HG02885 (cell line): ENCODE measurements around the gene LIN52.
"Not testable (repeated sequence)": the region's sequence is repeated elsewhere in the genome, so short reads cannot be mapped to it uniquely, and the experiment has no call there.

Experiments
- ATAC-seq: cut with Tn5 transposase; IDR thresholded peaks from one replicate; pipeline ENCODE4 v1.9.1; 2021; ENCODE audit warnings: mild to moderate bottlenecking; ENCODE audit not compliant: unreplicated experiment, poor library complexity

LIN52 gene

GRCh38 chr14:74089251-74090020 lies 4.7 kb downstream of the LIN52 start:
- no peak for ATAC-seq

GRCh38 chr14:74105381-74105780 lies 20.6 kb downstream of the LIN52 start:
- ATAC-seq: no peak

GRCh38 chr14:74109369-74109768 lies 24.6 kb downstream of the LIN52 start:
- ATAC-seq: no peak

- ATAC-seq: not testable (repeated sequence)
Observed at GRCh38 chr14:74111395-74112216, 26.9 kb downstream of the LIN52 start.

GRCh38 chr14:74125487-74125886 lies 40.7 kb downstream of the LIN52 start:
- not testable (repeated sequence) for ATAC-seq

- ATAC-seq: no peak
Observed at GRCh38 chr14:74126315-74127013, 41.7 kb downstream of the LIN52 start.

GRCh38 chr14:74127634-74128033 lies 42.9 kb downstream of the LIN52 start:
- no peak for ATAC-seq

GRCh38 chr14:74133833-74134481 lies 49.2 kb downstream of the LIN52 start:
- no peak for ATAC-seq

- ATAC-seq: no peak
Observed at GRCh38 chr14:74134484-74134883, 49.7 kb downstream of the LIN52 start.

GRCh38 chr14:74135426-74135825 lies 50.7 kb downstream of the LIN52 start:
- no peak for ATAC-seq

GRCh38 chr14:74140374-74140850 lies 55.7 kb downstream of the LIN52 start:
- ATAC-seq: no peak

GRCh38 chr14:74141703-74142102 lies 56.9 kb downstream of the LIN52 start:
- ATAC-seq: no peak

- no peak for ATAC-seq
Observed at GRCh38 chr14:74142523-74142922, 57.8 kb downstream of the LIN52 start.

- ATAC-seq: no peak
Observed at GRCh38 chr14:74144789-74145188, 60.0 kb downstream of the LIN52 start.

- no peak for ATAC-seq
Observed at GRCh38 chr14:74147571-74147970, 62.8 kb downstream of the LIN52 start.

- ATAC-seq: no peak
Observed at GRCh38 chr14:74148705-74149104, 63.9 kb downstream of the LIN52 start.

- ATAC-seq: no peak
Observed at GRCh38 chr14:74155287-74155686, 70.5 kb downstream of the LIN52 start.

GRCh38 chr14:74155749-74156148 lies 71.0 kb downstream of the LIN52 start:
- ATAC-seq: no peak

GRCh38 chr14:74160763-74161162 lies 76.0 kb downstream of the LIN52 start:
- no peak for ATAC-seq

- ATAC-seq: no peak
Observed at GRCh38 chr14:74161526-74162158, 76.9 kb downstream of the LIN52 start.
